ENCODE results near the gene CABYR. TPM values are rescaled to one million over a fixed set of nuclear protein-coding genes. Genes with fewer than 3 reads are reported as not detected.

CABYR gene
- total RNA-seq, 4 donors from 2014 or later, result 0.76 to 3.6 (median 1.2) TPM

DNA sequence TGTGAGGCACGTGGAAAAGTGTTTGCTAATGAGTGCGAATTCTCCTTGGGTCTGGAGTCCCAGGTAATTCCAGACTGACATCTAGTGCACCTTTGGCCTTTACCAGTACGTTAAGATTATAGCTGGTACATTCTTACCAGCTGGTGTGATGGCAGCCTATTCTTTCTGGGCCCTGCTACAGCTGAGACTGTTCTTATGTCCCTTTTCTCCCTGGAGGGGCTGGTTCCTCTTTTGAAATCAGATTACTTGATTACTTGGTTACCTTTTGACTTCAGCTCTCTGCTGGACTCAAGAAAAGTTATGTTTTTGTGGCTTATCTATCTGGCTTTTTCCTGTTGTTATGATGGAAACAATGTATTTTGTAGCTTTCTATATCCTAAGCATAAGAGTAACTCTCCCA is 14.5 kb downstream of the CABYR start:
- Histone ChIP-seq H3K4me3 (no peak overlapping the region), H3K4me1 (no peaks in the 10 kb centered on the region), H3K36me3 (peaks cover 10% of the 10 kb centered on the region), H3K27ac (no peak overlapping the region), H3K27me3 (no peaks in the 10 kb centered on the region), H3K9me3 (no peaks in the 10 kb centered on the region)
- DNase-seq (ENCODE audit: low spot score in 2 of 2), result no peak
- WGBS, result 89% methylated on average over 3 of the region's 3 CpGs
- TF ChIP-seq POLR2AphosphoS5 (IDR thresholded peaks at IDR 0.05), result no peak
- TF ChIP-seq EP300 (IDR thresholded peaks at IDR 0.05), result no peak
- TF ChIP-seq, protein P1, sequence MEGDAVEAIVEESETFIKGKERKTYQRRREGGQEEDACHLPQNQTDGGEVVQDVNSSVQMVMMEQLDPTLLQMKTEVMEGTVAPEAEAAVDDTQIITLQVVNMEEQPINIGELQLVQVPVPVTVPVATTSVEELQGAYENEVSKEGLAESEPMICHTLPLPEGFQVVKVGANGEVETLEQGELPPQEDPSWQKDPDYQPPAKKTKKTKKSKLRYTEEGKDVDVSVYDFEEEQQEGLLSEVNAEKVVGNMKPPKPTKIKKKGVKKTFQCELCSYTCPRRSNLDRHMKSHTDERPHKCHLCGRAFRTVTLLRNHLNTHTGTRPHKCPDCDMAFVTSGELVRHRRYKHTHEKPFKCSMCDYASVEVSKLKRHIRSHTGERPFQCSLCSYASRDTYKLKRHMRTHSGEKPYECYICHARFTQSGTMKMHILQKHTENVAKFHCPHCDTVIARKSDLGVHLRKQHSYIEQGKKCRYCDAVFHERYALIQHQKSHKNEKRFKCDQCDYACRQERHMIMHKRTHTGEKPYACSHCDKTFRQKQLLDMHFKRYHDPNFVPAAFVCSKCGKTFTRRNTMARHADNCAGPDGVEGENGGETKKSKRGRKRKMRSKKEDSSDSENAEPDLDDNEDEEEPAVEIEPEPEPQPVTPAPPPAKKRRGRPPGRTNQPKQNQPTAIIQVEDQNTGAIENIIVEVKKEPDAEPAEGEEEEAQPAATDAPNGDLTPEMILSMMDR (IDR thresholded peaks at IDR 0.05), result no peak
- TF ChIP-seq POLR2A (IDR thresholded peaks at IDR 0.05), result no peak

DNA sequence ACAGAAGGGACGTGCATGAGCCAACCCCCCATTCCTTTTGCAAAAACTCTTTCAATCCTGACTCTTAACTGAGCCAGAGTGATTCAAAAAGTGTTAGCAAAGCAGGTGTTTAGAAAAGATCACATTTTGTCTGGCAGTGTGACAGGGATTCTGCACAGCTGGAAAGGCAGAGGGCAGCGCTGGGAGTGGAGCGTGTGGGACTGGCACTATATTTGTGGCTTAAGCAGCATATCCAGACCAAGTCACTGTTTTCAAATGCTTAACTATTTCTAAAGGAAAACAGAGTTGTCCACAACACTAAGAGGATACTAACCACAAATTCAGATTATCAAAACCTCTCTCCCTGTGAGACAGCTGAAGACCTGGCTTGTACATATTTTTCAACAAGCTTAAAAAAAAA is 19.0 kb downstream of the CABYR start:
- Histone ChIP-seq H3K36me3 (peaks cover 39% of the 10 kb centered on the region), H3K27me3 (no peaks in the 10 kb centered on the region), H3K9me3 (no peaks in the 10 kb centered on the region), H3K4me3 (no peak overlapping the region), H3K27ac (no peak overlapping the region), H3K4me1 (no peaks in the 10 kb centered on the region)
- TF ChIP-seq, protein P1 (IDR thresholded peaks at IDR 0.05), result no peak
- no peak for TF ChIP-seq POLR2A (IDR thresholded peaks at IDR 0.05)
- no peak for TF ChIP-seq POLR2AphosphoS5 (IDR thresholded peaks at IDR 0.05)
- no peak for TF ChIP-seq EP300 (IDR thresholded peaks at IDR 0.05)
- WGBS, result 85% methylated on average over 3 of the region's 3 CpGs
- DNase-seq (ENCODE audit: low spot score in 2 of 2), result no peak

DNA sequence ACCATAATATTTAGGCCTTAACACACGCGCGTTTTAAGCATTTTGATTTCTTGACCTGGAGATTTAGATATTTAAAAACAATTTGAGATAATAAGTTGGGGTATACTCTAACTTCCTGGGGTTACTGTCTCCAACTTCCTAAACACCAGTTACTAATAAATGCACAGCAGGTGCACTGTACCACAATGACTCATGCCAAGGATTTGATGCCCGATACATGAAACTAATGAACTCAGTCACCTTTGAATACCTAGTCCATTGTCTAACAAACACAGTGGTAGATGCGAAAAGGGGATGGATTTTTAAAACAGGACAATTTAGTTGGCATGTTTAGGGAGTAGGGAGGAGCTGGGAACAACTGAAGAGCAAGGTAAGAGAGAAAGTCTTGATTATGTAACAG is 21.2 kb downstream of the CABYR start:
- H3K27ac ChIP-seq, result no peak overlapping the region
- no peaks in the 10 kb centered on the region for H3K9me3 ChIP-seq
- TF ChIP-seq POLR2A (IDR thresholded peaks at IDR 0.05) (no peak), POLR2AphosphoS5 (IDR thresholded peaks at IDR 0.05) (no peak), EP300 (IDR thresholded peaks at IDR 0.05) (no peak)
- TF ChIP-seq, protein P1 (IDR thresholded peaks at IDR 0.05), result no peak
- H3K36me3 ChIP-seq, result peaks cover 50% of the 10 kb centered on the region
- WGBS, result 95% methylated on average over 5 of the region's 5 CpGs
- H3K4me1 ChIP-seq, result no peaks in the 10 kb centered on the region
- H3K4me3 ChIP-seq, result no peak overlapping the region
- DNase-seq (ENCODE audit: low spot score in 2 of 2), result no peak
- H3K27me3 ChIP-seq, result no peaks in the 10 kb centered on the region

DNA sequence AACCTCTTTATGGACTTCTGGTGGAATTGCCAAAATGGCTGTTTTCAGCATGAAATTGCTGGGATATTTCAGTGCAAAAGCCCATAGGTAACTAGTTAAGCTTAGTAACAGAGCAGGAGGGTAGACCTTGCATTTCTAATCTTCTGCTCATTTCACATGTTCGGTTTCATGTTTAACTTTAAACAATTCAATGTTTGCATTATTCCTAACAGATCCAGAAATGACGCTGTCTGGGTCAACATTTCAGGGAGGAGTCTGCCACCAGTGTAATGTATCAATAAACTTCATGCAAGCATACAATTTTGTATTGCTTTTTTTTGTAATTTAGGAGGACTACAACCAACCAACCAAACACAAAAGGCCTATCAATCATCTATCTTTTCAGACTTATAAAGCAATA is 22.4 kb downstream of the CABYR start:
- Histone ChIP-seq H3K36me3 (peaks cover 61% of the 10 kb centered on the region), H3K27ac (no peak overlapping the region), H3K27me3 (no peaks in the 10 kb centered on the region), H3K4me3 (no peak overlapping the region), H3K4me1 (no peaks in the 10 kb centered on the region), H3K9me3 (no peaks in the 10 kb centered on the region)
- WGBS, result 89% methylated on average over 2 of the region's 2 CpGs
- TF ChIP-seq POLR2AphosphoS5 (IDR thresholded peaks at IDR 0.05) (no peak), EP300 (IDR thresholded peaks at IDR 0.05) (no peak), POLR2A (IDR thresholded peaks at IDR 0.05) (no peak)
- TF ChIP-seq, protein P1 (IDR thresholded peaks at IDR 0.05), result no peak
- DNase-seq (ENCODE audit: low spot score in 2 of 2), result no peak

DNA sequence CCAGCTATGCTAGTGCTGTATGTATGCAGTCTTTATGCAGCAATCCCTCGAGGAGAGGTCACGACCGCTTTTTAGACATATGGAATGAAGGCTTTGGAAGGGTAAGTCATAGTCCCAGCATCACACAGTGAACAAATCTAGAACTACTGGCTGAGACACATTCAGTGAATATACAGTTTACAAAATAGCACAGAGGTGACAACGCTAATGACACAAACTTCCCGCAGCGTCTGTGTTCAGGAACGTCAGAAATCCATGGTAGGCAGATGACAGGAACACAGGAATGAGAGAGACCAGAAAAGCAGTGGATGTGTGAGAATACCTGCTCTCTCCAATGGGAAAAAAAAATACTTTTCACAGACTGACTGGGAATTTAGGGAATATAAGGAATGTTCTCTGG is 29.6 kb downstream of the CABYR start:
- Histone ChIP-seq H3K36me3 (peaks cover 62% of the 10 kb centered on the region), H3K27ac (no peak overlapping the region), H3K27me3 (no peaks in the 10 kb centered on the region), H3K4me1 (no peaks in the 10 kb centered on the region), H3K4me3 (no peak overlapping the region), H3K9me3 (no peaks in the 10 kb centered on the region)
- no peak for DNase-seq (ENCODE audit: low spot score in 2 of 2)
- WGBS, result 88% methylated on average over 7 of the region's 7 CpGs
- TF ChIP-seq POLR2AphosphoS5 (IDR thresholded peaks at IDR 0.05) (no peak), POLR2A (IDR thresholded peaks at IDR 0.05) (no peak), EP300 (IDR thresholded peaks at IDR 0.05) (no peak)
- TF ChIP-seq, protein P1 (IDR thresholded peaks at IDR 0.05), result no peak
